Measurements from ENCODE around the gene GNPTAB.

GNPTAB gene

GRCh38 chr12:101802486-101802885 is 28.3 kb downstream of the GNPTAB start:
- DNase-seq: no peak

- no peak for DNase-seq
These were observed 31.0 kb downstream of the GNPTAB start for GRCh38 chr12:101799774-101800173.

- no peak for DNase-seq
These were observed 35.0 kb downstream of the GNPTAB start for GRCh38 chr12:101795786-101796185.

GRCh38 chr12:101795013-101795412 is 35.7 kb downstream of the GNPTAB start:
- no peak for DNase-seq

GRCh38 chr12:101794574-101794973 is 36.2 kb downstream of the GNPTAB start:
- no peak for DNase-seq

- no peak for DNase-seq
These were observed 37.4 kb downstream of the GNPTAB start for GRCh38 chr12:101793401-101793800.

- no peak for DNase-seq
These were observed 38.5 kb downstream of the GNPTAB start for GRCh38 chr12:101792046-101792931.

- no peak for DNase-seq
These were observed 41.6 kb downstream of the GNPTAB start for GRCh38 chr12:101789171-101789570.

GRCh38 chr12:101785671-101786070 is 45.1 kb downstream of the GNPTAB start:
- DNase-seq: no peak

- DNase-seq: no peak
These were observed 46.4 kb downstream of the GNPTAB start for GRCh38 chr12:101784376-101784775.

- DNase-seq: no peak
These were observed 46.9 kb downstream of the GNPTAB start for GRCh38 chr12:101783838-101784237.

- DNase-seq: no peak
These were observed 47.6 kb downstream of the GNPTAB start for GRCh38 chr12:101783150-101783549.

- no peak for DNase-seq
These were observed 48.5 kb downstream of the GNPTAB start for GRCh38 chr12:101782273-101782731.

GRCh38 chr12:101781834-101782233 is 48.9 kb downstream of the GNPTAB start:
- DNase-seq: no peak

- no peak for DNase-seq
These were observed 50.2 kb downstream of the GNPTAB start for GRCh38 chr12:101780599-101780998.

- no peak for DNase-seq
These were observed 51.1 kb downstream of the GNPTAB start for GRCh38 chr12:101779626-101780025.

GRCh38 chr12:101779200-101779599 is 51.6 kb downstream of the GNPTAB start:
- DNase-seq: no peak

- DNase-seq: no peak
These were observed 52.8 kb downstream of the GNPTAB start for GRCh38 chr12:101777978-101778377.

GRCh38 chr12:101777485-101777884 is 53.3 kb downstream of the GNPTAB start:
- no peak for DNase-seq

- no peak for DNase-seq
These were observed 54.9 kb downstream of the GNPTAB start for GRCh38 chr12:101775816-101776215.

GRCh38 chr12:101773650-101774162 is 57.1 kb downstream of the GNPTAB start:
- DNase-seq: peak; percentile 71

GRCh38 chr12:101772012-101772775 is 58.6 kb downstream of the GNPTAB start:
- DNase-seq: no peak

- DNase-seq: no peak
These were observed 60.9 kb downstream of the GNPTAB start for GRCh38 chr12:101769865-101770264.

GRCh38 chr12:101768781-101769180 is 62.0 kb downstream of the GNPTAB start:
- no peak for DNase-seq
